B cell (primary cell): ENCODE data around the gene TPRN.

Source experiments
- EZH2 ChIP-seq: IDR thresholded peaks from 2 replicates; pipeline ENCODE4 v1.6.1; 2012; ENCODE audit warnings: borderline replicate concordance, low read depth, mild to moderate bottlenecking, moderate library complexity, low read length; ENCODE audit not compliant: insufficient read depth, poor library complexity, severe bottlenecking
- TF ChIP-seq, protein P1 (sequence below): fragments of 200-600 bp; IDR thresholded peaks from one replicate; pipeline ENCODE4 v1.8.0; 2022; ENCODE audit warnings: antibody characterized with exemption, mild to moderate bottlenecking

DNA sequence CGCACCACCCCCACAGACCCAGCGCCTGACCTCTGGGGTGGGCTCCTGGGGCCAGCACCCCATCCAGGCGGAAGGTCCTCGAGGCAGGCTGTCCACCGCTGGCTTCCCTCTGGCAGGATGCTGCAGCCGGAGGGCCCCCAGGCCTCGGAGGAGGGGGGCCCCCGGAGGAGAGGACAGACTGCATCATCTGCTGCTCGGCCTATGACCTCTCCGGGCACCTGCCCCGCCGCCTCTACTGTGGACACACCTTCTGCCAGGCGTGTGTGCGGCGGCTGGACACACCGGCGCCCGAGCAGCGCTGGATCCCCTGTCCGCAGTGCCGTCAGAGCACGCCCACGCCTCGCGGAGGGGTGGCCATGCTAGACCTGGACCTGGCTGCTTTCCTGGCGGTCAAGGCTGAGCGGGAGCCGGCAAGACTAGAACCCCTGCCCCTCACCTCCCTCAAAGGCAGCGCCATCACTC is 28.0 kb upstream of the TPRN start:
- TF ChIP-seq, protein P1, sequence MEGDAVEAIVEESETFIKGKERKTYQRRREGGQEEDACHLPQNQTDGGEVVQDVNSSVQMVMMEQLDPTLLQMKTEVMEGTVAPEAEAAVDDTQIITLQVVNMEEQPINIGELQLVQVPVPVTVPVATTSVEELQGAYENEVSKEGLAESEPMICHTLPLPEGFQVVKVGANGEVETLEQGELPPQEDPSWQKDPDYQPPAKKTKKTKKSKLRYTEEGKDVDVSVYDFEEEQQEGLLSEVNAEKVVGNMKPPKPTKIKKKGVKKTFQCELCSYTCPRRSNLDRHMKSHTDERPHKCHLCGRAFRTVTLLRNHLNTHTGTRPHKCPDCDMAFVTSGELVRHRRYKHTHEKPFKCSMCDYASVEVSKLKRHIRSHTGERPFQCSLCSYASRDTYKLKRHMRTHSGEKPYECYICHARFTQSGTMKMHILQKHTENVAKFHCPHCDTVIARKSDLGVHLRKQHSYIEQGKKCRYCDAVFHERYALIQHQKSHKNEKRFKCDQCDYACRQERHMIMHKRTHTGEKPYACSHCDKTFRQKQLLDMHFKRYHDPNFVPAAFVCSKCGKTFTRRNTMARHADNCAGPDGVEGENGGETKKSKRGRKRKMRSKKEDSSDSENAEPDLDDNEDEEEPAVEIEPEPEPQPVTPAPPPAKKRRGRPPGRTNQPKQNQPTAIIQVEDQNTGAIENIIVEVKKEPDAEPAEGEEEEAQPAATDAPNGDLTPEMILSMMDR = no peak
- no peak for TF ChIP-seq EZH2
